ENCODE measurements around the gene ZKSCAN1. TPM values are rescaled to one million over a fixed set of nuclear protein-coding genes. Genes with fewer than 3 reads are reported as not detected.
"Not testable (repeated sequence)": the region's sequence is repeated elsewhere in the genome, so short reads cannot be mapped to it uniquely, and the experiment has no call there.

ZKSCAN1 gene
- total RNA-seq = 10 to 100 TPM; 36.7 to 47.0 TPM
- long read RNA-seq, full-length matches to known transcripts = 7 of 13 reads
- long read RNA-seq, partial matches to known transcripts = 1 of 13 reads
- long read RNA-seq, other reads (novel, unspliced or antisense) = 5 of 13 reads

DNA sequence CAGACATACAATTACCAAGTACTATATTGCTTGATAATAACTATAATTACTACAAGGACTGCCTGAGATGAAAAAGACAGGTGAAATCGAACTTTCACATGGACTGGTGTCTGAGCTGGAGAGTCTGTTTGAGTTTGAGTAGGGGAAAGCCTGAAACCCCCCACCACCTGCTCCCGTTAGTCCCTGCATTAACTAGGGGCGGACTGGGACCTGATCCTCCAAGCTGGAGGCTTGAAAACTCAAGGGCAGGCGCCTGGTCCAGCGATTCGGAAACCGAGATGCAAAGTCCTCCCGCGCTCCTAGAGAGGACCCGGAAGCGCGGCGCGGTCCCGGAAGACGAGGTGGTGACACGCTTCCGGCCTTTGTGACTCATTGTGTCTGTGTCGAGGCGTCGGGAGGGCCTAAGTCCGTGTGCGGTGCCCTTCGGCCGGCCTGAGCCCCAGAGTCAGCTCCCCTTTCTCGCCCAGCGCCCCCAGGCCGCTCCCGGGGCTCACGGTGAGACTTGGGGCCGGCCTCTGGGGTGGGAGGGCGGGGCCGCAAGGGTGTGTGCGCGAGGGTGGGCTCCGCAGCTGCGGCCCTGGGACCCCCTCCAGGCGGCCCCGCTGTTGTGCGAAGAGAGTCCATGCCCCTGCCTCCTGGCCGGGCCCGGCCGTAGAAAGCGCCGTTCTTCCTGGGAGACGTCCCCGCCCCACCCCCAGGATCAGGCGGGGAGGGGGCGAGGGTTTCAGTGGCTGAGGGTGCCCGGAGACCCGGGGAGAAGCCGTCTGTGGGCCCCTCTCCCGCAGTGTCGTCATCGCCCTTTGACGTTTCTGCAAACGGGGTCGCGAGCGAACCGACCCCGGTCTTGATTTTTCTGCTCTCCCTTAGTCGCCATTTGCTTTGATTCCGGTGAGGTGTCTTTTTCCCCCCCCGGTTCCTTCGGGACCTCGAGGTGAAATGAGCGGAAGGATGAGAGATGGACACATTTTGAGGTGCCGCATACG is at the start of gene ZKSCAN1:
Gene ZKSCAN1 (plus strand): TSS at position 365 of the 983 bp plus-strand sequence. CDS start 7,911 bp downstream, outside the sequence.
- DNase-seq = peak; percentile 92
- peak; percentile 99 for ATAC-seq
- intact Hi-C loops (cut with DNase I) = loop anchor here in 1 of 2 donors (5.0 kb wide), 1 partner anchor 67 kb away; the partner anchor contains the start of gene ZNF3

DNA sequence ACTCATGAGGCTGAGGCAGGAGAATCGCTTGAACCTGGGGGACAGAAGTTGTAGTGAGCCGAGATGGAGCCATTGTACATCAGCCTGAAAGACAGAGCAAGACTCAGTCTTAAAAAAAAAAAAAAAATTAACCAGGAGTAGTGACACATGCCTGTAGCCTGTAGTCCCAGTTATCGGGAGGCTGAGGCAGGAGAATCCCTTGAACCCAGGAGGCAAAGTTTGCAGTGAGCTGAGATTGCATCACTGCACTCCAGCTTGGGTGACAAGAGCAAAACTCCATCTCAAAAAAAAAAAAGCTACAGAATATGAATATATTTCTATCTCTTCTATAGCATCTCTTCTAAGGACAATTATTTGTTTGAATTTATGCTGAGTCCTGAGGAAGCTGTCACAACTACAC is 46.1 kb upstream of the ZKSCAN1 start:
- DNase-seq (no peak), ATAC-seq (no peak)
- intact Hi-C loops (cut with DNase I) = no loop called here

DNA sequence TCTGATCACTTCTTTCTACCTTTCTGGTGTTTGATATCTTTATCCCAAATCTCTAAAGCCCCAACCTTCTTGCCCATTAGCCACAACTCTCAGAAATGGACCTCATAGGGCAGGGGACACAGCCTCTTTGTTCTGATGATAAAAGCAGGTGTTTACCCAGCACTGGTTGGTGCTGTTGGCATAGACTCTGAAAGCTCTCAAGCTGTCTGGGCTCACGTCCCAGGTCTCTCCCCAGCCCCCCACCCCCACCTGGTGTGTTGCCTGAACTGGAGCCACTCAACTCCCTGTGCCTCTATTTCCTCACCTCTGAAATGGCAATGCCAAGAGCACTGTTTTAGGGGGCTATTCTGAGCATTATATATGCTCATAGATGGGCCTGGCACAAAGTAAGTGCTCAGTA is 45.6 kb upstream of the ZKSCAN1 start:
- DNase-seq; intact Hi-C loops (cut with DNase I): not testable (repeated sequence)
- peak in 1 of 2 donors; percentile 24 for ATAC-seq

DNA sequence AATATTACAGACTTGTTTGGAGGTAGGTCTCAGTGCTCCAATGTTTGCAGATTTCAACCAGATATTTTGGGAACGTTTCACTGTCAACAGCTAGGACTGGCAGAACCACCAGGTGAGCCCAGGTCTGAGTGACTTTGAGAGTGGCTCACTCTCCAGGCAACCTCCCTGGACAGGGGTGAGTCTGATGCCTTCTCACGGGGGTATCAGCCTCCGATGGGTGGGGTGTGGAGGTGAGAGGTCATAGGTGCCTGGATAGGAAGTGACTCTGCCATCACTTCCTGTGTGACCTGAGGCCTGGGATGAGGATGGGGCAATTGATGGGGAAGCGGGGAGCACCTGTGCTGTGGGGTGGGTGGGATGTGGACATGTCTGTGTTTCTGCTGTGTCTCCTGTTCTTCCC is 44.2 kb upstream of the ZKSCAN1 start:
- ATAC-seq (no peak), DNase-seq (no peak)
- intact Hi-C loops (cut with DNase I) = no loop called here

DNA sequence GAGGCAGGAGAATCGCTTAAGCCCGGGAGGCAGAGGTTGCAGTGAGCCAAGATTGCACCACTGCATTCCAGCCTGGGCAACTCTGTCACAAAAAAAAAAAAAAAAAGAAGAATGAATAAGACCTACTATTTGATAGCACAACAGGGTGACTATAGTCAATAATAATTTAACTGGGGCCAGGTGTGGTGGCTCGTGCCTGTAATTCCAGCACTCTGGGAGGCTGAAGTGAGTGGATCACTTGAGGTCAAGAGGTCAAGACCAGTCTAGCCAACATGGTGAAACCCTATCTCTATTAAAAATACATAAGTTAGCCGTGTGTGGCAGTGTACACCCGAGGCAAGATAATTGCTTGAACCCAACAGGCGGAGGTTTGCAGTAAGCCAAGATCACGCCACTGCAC is 41.6 kb upstream of the ZKSCAN1 start:
- ATAC-seq; intact Hi-C loops (cut with DNase I); DNase-seq: not testable (repeated sequence)

DNA sequence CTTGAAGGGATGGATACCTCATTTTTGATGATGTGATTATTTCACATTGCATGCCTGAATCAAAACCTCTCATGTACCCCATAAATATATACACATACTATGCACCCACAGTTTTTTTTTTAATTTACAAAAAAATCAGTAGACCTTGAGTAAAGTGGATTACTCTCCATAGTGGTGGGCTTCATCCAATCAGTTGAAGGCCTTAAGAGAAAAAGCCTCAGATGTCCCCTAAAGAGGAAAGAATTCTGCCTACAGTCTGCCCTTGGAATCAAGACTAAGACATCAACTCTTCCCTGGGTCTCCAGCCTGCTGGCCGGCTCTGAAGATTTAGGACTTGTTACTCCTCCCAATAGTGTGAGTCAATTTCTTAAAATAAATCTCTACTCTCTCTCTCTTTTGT is 40.7 kb upstream of the ZKSCAN1 start:
- no peak for ATAC-seq

DNA sequence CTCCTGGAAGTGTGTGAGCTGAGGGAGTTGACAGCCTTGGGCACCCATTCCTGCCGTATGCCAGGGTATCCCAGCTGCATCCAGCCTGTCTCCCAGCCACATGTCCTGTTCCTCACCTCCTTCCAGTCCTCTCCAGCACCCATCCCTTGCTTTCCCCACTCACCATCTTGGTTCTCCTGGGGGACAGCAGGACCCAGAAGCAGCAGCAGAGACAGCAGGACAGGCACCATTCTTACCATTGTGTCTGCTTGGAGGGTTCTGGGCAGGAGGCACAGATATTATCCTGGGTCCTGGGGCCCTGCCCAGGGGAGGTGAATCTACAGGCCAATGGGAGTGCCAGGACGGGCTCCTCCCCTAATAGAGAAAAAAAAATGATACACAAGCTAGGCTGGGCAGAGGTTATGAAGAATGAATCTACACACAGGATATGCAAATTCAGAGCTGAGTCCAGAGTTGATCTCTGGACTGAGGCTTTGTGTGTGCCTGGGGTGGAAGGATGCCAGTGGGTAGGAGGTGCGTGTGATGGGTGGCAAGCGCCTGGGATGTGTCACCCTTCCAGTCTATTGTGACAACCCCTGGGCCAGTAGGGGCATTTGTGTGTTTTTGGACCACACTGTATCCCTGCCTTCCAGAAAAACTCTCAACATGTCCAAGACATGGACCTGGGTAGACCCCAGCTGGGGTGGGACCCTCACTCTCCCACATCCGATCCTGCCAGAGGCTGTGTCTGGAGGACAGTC is 39.4 kb upstream of the ZKSCAN1 start, which contains the start of gene AZGP1:
Gene AZGP1 (minus strand): TSS at position 250 of the 740 bp plus-strand sequence. CDS start 11 bp downstream, at position 239.
- ATAC-seq = peak; percentile 87 to 88
- intact Hi-C loops (cut with DNase I) = no loop called here
- DNase-seq = no peak

More for the DNA sequence above, 40.7 kb upstream of the ZKSCAN1 start:
- DNase-seq = no peak
- intact Hi-C loops (cut with DNase I) = no loop called here

DNA sequence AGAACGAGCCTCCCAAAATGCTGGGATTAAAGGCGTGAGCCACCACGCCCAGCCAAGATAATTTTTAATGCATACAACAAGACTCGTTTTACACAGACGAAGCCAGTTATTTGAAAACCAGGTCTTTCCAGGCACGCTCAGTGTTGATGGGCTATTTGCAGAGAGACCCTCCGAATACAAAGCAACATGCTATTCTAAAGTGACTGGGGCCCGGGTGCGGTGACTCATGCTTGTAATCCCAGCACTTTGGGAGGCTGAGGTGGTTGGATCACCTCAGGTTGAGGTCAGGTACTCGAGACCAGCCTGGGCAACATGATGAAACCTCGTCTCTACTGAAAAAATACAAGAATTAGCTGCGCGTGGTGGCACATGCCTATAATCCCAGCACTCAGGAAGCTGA is 38.8 kb upstream of the ZKSCAN1 start:
- DNase-seq (no peak), ATAC-seq (no peak)
- intact Hi-C loops (cut with DNase I) = no loop called here

DNA sequence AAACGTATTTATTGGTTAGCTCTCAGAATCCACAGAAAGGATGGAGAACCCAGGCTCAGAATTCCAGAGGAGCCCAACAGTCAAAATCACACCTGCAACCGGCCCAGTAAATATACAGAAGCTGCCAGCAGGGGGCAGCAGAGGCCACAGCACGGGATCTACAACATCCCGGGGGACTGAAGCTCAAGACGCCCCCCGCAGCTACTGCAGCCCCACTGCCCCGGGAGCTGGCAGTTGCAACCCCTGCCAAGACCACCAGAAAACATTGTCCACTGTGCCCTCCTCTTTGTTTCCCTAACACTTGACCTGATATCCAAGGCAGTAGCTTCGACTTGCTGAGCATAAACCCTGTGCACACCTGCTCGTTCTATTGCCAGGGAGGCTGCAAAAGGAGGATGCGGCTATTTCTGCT is 35.6 kb upstream of the ZKSCAN1 start:
- peak; percentile 62 for DNase-seq
- intact Hi-C loops (cut with DNase I) = loop anchor here in 1 of 2 donors (10.0 kb wide), 1 partner anchor 65 kb away; the partner anchor contains the start of gene TRIM4
- ATAC-seq = peak; percentile 49 to 64

DNA sequence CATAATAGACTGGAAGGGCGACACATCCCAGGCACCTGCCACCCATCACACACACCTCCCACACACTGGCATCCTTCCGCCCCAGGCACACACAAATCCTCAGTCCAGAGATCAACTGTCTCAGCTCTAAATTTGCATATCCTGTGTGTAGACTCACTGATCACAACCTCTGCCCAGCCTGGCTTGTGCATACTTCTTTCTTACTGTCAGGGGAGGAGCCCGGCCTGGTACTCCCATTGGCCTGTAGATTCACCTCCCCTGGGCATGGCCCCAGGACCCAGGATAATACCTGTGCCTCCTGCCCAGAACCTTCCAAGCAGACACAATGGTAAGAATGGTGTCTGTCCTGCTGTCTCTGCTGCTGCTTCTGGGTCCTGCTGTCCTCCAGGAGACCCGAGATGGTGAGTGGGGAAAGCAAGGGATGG is 34.9 kb upstream of the ZKSCAN1 start:
- ATAC-seq = peak; percentile 51 to 71
- DNase-seq = not testable (repeated sequence)
- intact Hi-C loops (cut with DNase I) = loop anchor here in 1 of 2 donors (10.0 kb wide), 1 partner anchor 66 kb away; the partner anchor contains the start of gene TRIM4

DNA sequence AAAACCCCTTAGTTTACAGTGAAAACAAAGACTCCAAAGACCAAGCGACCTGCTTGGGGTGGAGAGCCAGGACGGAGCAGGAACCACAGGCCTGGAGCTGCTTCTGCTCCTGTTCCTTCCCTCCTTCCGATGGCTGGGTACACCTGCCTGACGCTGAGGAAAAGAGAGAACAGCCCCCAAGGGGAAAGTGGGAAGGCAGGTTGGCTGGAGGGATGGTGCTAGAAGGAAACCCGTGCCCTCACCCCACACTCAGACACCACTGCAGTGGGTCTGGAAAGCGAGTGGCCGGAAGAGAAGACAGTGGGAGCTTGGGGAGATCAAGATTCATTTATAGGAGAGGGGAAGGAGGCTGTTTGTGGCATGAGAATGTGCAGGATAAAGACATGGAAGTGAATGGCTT is 34.3 kb upstream of the ZKSCAN1 start:
- DNase-seq, ATAC-seq: not testable (repeated sequence)
- intact Hi-C loops (cut with DNase I) = loop anchor here in 1 of 2 donors (10.0 kb wide), 1 partner anchor 66 kb away; the partner anchor contains the start of gene TRIM4

DNA sequence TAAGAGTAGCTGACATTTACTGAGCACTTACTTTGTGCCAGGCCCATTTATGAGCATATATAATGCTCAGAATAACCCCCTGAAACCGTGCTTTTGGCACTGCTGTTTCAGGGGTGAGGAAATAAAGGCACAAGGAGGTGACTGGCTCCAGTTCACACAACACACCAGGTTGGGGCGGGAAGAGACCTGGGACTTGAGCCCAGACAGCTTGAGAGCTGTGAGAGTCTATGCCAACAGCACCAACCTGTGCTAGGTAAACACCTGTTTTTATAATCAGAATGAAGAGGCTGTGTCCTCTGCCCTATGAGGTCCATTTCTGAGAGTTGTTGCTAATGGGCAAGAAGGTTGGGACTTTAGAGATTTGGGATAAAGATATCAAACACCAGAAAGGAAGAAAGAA is 30.8 kb upstream of the ZKSCAN1 start:
- no peak for ATAC-seq
- no peak for DNase-seq
- intact Hi-C loops (cut with DNase I) = loop anchor here in 1 of 2 donors (10.0 kb wide), 1 partner anchor 70 kb away; the partner anchor contains the start of gene TRIM4

DNA sequence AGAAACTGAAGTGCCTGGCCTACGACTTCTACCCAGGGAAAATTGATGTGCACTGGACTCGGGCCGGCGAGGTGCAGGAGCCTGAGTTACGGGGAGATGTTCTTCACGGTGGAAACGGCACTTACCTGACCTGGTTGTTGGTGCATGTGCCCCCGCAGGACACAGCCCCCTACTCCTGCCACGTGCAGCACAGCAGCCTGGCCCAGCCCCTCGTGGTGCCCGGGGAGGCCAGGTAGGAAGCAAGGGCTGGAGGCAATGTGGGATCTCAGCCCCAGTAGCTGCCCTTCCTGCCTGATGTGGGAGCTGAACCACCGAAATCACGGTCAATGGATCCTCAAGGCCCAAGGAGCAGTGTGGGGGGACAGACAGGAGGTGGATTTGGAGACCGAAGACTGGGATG is 28.1 kb upstream of the ZKSCAN1 start:
- not testable (repeated sequence) for ATAC-seq, DNase-seq
- intact Hi-C loops (cut with DNase I) = loop anchor here in 1 of 2 donors (10.0 kb wide), 1 partner anchor 73 kb away; the partner anchor contains the start of gene TRIM4

DNA sequence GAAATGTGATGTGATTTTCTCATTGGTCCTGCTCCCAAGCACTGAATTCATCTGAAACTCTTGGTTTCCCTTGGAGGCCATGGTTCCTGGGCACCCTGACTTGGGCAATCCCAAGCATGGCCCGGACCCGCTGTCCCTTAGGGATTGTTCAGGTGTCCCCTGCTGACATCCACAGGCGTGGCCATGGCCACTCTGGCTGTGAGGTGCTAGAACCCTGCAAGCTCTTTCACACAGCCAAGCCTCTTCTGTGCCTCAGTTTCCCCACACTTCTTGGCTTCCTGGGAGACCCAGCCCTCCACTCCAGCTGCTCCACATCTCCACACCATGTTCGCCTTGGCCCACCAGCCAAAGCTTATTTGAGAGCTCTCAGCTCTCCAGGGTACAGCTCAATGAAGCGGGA is 27.6 kb upstream of the ZKSCAN1 start:
- ATAC-seq (no peak), DNase-seq (no peak)
- intact Hi-C loops (cut with DNase I) = loop anchor here in 1 of 2 donors (10.0 kb wide), 1 partner anchor 73 kb away; the partner anchor contains the start of gene TRIM4

DNA sequence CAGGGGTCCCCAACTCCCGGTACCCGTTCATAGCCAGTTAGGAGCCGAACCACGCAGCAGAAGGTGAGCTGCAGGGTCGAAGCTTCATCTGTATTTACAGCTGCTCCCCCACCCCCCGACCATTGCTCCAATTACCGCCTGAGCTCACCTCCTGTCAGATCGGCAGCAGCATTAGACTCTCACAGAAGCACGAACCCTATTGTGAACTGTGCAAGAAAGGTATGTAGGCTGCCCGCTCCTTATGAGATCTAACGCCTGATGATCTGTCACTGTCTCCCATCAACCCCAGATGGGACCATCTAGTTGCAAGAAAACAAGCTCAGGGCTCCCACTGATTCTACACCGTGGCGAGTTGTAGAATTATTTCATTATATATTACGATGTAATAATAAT is 24.9 kb upstream of the ZKSCAN1 start:
- intact Hi-C loops (cut with DNase I) = loop anchor here (5.0 to 10.0 kb wide), 5 partner anchors 54 to 144 kb away; partner anchors contain the start of genes GJC3 (in 1 of the 2), ZNF3 (in 1 of the 2) and ZSCAN21 (in 1 of the 2)
- ATAC-seq = no peak

DNA sequence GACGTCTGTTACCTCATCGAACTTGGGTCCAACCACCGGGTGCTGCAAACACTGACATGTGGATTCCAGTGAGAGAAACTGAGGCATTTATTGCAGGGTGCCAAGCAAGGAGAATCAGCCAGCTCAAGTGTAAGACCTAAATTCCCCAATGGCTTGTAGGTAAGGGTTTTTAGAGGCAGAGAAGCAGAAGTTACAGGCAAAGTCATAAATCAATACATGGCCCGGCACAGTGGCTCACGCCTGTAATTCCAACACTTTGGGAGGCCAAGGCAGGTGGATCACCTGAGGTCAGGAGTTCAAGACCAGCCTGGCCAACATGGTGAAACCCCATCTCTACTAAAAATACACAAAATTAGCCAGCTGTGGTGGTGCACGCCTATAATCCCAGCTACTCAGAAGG is 23.9 kb upstream of the ZKSCAN1 start:
- not testable (repeated sequence) for ATAC-seq, DNase-seq
- intact Hi-C loops (cut with DNase I) = loop anchor here (5.0 to 10.0 kb wide), 5 partner anchors 53 to 143 kb away; partner anchors contain the start of genes GJC3 (in 1 of the 2), ZNF3 (in 1 of the 2) and ZSCAN21 (in 1 of the 2)

More for the DNA sequence above, 24.9 kb upstream of the ZKSCAN1 start:
- no peak for DNase-seq

DNA sequence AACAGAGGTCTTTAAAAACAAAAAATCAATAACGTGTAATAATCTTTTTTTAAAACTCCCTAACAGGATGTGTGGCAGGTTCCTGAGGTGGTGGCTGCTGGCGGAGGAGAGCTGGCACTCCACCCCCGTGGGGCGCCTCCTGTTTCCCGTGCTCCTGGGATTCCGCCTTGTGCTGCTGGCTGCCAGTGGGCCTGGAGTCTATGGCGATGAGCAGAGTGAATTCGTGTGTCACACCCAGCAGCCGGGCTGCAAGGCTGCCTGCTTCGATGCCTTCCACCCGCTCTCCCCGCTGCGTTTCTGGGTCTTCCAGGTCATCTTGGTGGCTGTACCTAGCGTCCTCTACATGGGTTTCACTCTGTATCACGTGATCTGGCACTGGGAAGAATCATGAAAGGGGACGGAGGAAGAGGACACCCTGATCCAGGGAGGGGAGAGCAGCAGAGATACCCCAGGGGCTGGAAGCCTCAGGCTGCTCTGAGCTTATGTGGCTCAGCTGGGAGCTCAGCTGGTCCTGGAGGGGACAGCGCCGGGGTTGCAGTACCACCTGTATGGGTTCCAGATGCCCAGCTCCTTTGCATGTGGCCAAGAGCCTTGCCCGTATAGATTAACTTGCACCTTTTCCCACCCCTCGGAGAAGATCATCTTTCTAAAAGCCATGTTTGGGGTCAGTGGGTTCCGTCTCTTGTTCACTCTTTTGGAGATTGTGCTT is 22.9 kb upstream of the ZKSCAN1 start:
- intact Hi-C loops (cut with DNase I) = loop anchor here (5.0 to 10.0 kb wide), 5 partner anchors 52 to 142 kb away; partner anchors contain the start of genes GJC3 (in 1 of the 2), ZNF3 (in 1 of the 2) and ZSCAN21 (in 1 of the 2)
- peak in 1 of 2 donors; percentile 5 for ATAC-seq
- no peak for DNase-seq

Measured in left cardiac atrium (tissue), 4 donors.